CD4-positive, alpha-beta T cell (primary cell): ENCODE data around the gene BRICD5. TPM values are rescaled to one million over a fixed set of nuclear protein-coding genes. Genes with fewer than 3 reads are reported as not detected.

ENCODE experiments used
- ATAC-seq: fragments of 200-7000 bp; cut with Tn5 transposase; one replicate; pipeline ENCODE4 v1.10.0; 2022; ENCODE audit warnings: mild to moderate bottlenecking; ENCODE audit not compliant: poor library complexity
- CTCF ChIA-PET: fragments of 350-600 bp; sonication (Branson Sonifier 250); formaldehyde crosslinking; loops from one replicate; lab custom pipeline; 2021; ENCODE audit warnings: antibody characterized with exemption, inconsistent platforms; lab: Charles Lee
- POLR2A ChIA-PET: fragments of 350-600 bp; sonication (Branson Sonifier 250); formaldehyde crosslinking; loops from one replicate; lab custom pipeline; 2021; ENCODE audit warnings: antibody characterized with exemption, inconsistent platforms; lab: Charles Lee
- DNase-seq, 14 experiments: peaks; one replicate each; pipeline ENCODE4 v3.0.0-alpha.2; 2013 to 2020; ENCODE audit warnings: mixed read lengths in 2 of 14
- H3K27ac ChIP-seq, 2 donors: one replicate each; pipeline versions ENCODE4 v1.5.1 to v1.7.0; 2013; ENCODE audit warnings: low read length in 2 of 2, low read depth in 1 of 2, mild to moderate bottlenecking in 1 of 2
- H3K27me3 ChIP-seq, 2 experiments: 1 replicate in 1 of 2; 2 replicates in 1 of 2; pipeline versions ENCODE4 v1.6.1 to v1.7.0; 2013; ENCODE audit warnings: low read length in 2 of 2, control low read depth in 1 of 2, mild to moderate bottlenecking in 1 of 2, moderate library complexity in 1 of 2; ENCODE audit not compliant: insufficient read depth in 2 of 2, control insufficient read depth in 1 of 2
- H3K36me3 ChIP-seq: one replicate; pipeline ENCODE4 v1.6.1; 2013; ENCODE audit warnings: low read length, control low read depth; ENCODE audit not compliant: insufficient read depth
- H3K4me1 ChIP-seq: one replicate; pipeline ENCODE4 v1.6.1; 2013; ENCODE audit warnings: low read length, control low read depth; ENCODE audit not compliant: insufficient read depth
- H3K4me3 ChIP-seq: one replicate; pipeline ENCODE4 v1.5.1; 2013; ENCODE audit warnings: mild to moderate bottlenecking, low read length, moderate library complexity
- H3K9me3 ChIP-seq, 2 experiments: 1 replicate in 1 of 2; 2 replicates in 1 of 2; pipeline versions ENCODE4 v1.6.1 to v1.7.0; 2013; ENCODE audit warnings: low read length in 2 of 2, mild to moderate bottlenecking in 2 of 2, control low read depth in 1 of 2, moderate library complexity in 1 of 2; ENCODE audit not compliant: control insufficient read depth in 1 of 2, insufficient read depth in 1 of 2
- H3K27ac Mint-ChIP-seq: one replicate; pipeline ENCODE4 v1.8.0; 2020; ENCODE audit warnings: mixed read lengths
- H3K27me3 Mint-ChIP-seq: one replicate; pipeline ENCODE4 v1.8.0; 2021; ENCODE audit warnings: mixed read lengths
- H3K36me3 Mint-ChIP-seq: one replicate; pipeline ENCODE4 v1.8.0; 2021; ENCODE audit warnings: low read depth, mixed read lengths
- H3K4me1 Mint-ChIP-seq: one replicate; pipeline ENCODE4 v1.8.0; 2021; ENCODE audit warnings: low read depth, mixed read lengths
- H3K4me3 Mint-ChIP-seq: one replicate; pipeline ENCODE4 v1.8.0; 2020; ENCODE audit warnings: mild to moderate bottlenecking, mixed read lengths
- H3K9me3 Mint-ChIP-seq: one replicate; pipeline ENCODE4 v1.8.0; 2020; ENCODE audit warnings: mixed read lengths
- CTCF ChIP-seq: fragments of 200-600 bp; IDR thresholded peaks from one replicate; pipeline ENCODE4 v1.8.0; 2022; ENCODE audit warnings: antibody characterized with exemption, mild to moderate bottlenecking
- intact Hi-C, 2 experiments: fragments of 100-400 bp; cut with DNase I in 1 of 2; cut with micrococcal nuclease in 1 of 2; formaldehyde crosslinking; loops; one replicate each; pipeline versions ENCODE4 v1.15.1 to v1.9.0; 2023 to 2025; cut with DNase I, micrococcal nuclease
- total RNA-seq, 174 experiments: library from RNA in 2 of 174; stranded (reverse) in 2 of 174; gene quantifications; one replicate each; pipeline ENCODE4 v1.2.3 and lab custom pipeline; 2021 to 2026

BRICD5 gene
- total RNA-seq, 2 experiments from 2014 or later: 4.2 to 5.0 TPM

GRCh38 chr16:2246301-2246885, 35.7 kb upstream of the BRICD5 start:
- H3K27ac Mint-ChIP-seq: no peak overlapping the region
- DNase-seq: no peak
- H3K4me3 ChIP-seq: no peak overlapping the region
- peaks cover 27% of the 10 kb centered on the region for H3K36me3 Mint-ChIP-seq
- no peaks in the 10 kb centered on the region for H3K27me3 ChIP-seq
- ChIA-PET CTCF (no interaction called here), POLR2A (no interaction called here)
- intact Hi-C loops: no loop called here
- no peak for TF ChIP-seq CTCF
- no peak overlapping the region for H3K4me3 Mint-ChIP-seq
- peaks cover 7% of the 10 kb centered on the region for H3K4me1 Mint-ChIP-seq
- ATAC-seq: no peak
- H3K36me3 ChIP-seq: peaks cover 40% of the 10 kb centered on the region
- no peak overlapping the region for H3K27ac ChIP-seq
- no peaks in the 10 kb centered on the region for H3K9me3 Mint-ChIP-seq
- peaks cover 13% of the 10 kb centered on the region for H3K4me1 ChIP-seq
- H3K9me3 ChIP-seq: no peaks in the 10 kb centered on the region
- no peaks in the 10 kb centered on the region for H3K27me3 Mint-ChIP-seq

- CTCF ChIA-PET: no interaction called here
- Mint-ChIP-seq H3K27me3 (no peaks in the 10 kb centered on the region), H3K4me3 (no peak overlapping the region), H3K27ac (no peak overlapping the region), H3K4me1 (no peaks in the 10 kb centered on the region), H3K9me3 (no peaks in the 10 kb centered on the region), H3K36me3 (peaks cover 21% of the 10 kb centered on the region)
- Histone ChIP-seq H3K36me3 (peaks cover 40% of the 10 kb centered on the region), H3K4me1 (peaks cover 3% of the 10 kb centered on the region), H3K27ac (no peak overlapping the region), H3K9me3 (no peaks in the 10 kb centered on the region), H3K4me3 (no peak overlapping the region), H3K27me3 (no peaks in the 10 kb centered on the region)
- ATAC-seq (no peak), DNase-seq (no peak)
- POLR2A ChIA-PET: no interaction called here
- intact Hi-C loops: no loop called here
- no peak for TF ChIP-seq CTCF
Observed at GRCh38 chr16:2244926-2245795, 34.5 kb upstream of the BRICD5 start.

DNA sequence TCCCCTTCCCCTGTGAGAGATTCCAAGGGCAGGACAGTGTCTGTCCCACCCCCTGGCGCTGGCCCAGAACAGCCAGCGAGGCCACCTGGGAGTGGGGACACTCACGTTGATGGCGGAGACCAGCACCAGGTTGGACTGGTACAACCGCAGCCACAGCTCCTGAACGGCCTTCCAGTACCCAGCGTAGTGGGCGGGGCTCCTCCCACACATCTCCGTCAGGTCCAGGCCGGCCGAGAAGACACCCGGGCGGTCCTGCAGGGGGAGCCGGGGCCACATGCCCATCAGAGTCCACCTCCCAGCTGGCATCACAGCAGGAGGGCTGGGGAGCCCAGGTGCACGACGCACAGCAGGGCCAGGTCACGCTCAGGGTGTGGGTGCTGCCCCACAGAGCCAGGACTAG, 33.6 kb upstream of the BRICD5 start:
- no peaks in the 10 kb centered on the region for H3K27me3 ChIP-seq
- ATAC-seq (no peak), DNase-seq (no peak)
- ChIA-PET CTCF (no interaction called here), POLR2A (no interaction called here)
- no peak overlapping the region for H3K27ac ChIP-seq
- no peak for TF ChIP-seq CTCF
- Mint-ChIP-seq H3K4me3 (no peak overlapping the region), H3K36me3 (peaks cover 21% of the 10 kb centered on the region), H3K9me3 (no peaks in the 10 kb centered on the region), H3K27ac (no peak overlapping the region), H3K27me3 (no peaks in the 10 kb centered on the region), H3K4me1 (no peaks in the 10 kb centered on the region)
- H3K36me3 ChIP-seq: peaks cover 40% of the 10 kb centered on the region
- intact Hi-C loops: no loop called here
- no peaks in the 10 kb centered on the region for H3K9me3 ChIP-seq
- no peaks in the 10 kb centered on the region for H3K4me1 ChIP-seq
- no peak overlapping the region for H3K4me3 ChIP-seq
